GM12892 (cell line): Measurements from ENCODE around the gene NINL.

Source experiments
- POLR2A ChIP-seq: IDR thresholded peaks from 2 replicates; pipeline ENCODE4 v1.6.1; 2011; ENCODE audit warnings: low read depth, low read length, control low read depth
- TAF1 ChIP-seq: IDR thresholded peaks from 2 replicates; pipeline ENCODE4 v1.6.1; 2011; ENCODE audit warnings: low read depth, mild to moderate bottlenecking, control low read depth, low read length, borderline replicate concordance

GRCh38 chr20:25477014-25477882, 108.1 kb downstream of the NINL start:
- TF ChIP-seq TAF1 (no peak), POLR2A (no peak)
